NCI-H345 treated with DMSO at 0.1 percent for 48 hours (cell line): ENCODE measurements around the gene C19orf85.
"Not testable (repeated sequence)": the region's sequence is repeated elsewhere in the genome, so short reads cannot be mapped to it uniquely, and the experiment has no call there.

Source experiments
- DNase-seq: peaks from one replicate; lab custom pipeline; 2025; ENCODE audit not compliant: unreplicated experiment; lab: John Stamatoyannopoulos, UW

C19orf85 gene

DNA sequence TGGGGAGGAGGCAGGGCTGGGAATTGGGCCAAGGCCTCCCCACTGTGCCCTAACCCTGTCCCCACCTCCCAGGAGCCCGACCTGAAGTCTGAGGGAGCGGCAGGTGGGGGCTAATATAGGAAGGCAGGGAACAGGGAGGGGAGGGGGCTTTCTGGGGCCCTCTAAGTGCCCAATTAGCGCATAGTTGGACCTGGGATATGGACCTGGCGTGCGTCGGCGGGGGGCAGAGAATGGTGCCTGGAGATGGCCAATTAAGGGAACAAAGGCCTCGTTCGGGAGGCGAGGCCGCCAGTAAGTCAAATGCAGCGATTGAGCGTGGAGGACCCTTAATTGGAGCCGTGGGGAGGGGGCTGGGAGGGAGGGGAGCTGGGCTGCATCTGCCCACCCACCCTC, at the start of gene C19orf85:
Gene C19orf85 (minus strand): TSS at position 90 of the 393 bp plus-strand sequence. CDS start 197 bp downstream, outside the sequence.
- DNase-seq, result no peak

DNA sequence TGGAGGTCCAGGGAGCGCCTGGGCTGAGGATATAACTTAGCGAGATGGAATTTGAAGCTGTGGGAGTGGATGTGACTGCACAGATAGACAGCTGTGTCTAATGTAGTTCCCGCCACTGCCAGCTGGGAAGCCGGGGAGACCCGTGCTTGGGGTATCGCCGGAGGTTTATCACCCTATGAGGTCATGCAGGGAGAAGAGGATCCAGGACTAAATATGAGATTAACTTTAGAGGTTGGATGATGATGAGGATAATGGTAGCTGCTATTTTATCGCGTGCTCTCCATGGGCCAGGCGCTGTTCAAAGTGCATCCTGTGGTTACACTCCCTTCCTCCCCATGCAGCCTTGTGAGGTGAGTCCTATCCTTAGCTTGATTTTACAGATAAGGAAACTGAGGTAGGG, 43.6 kb upstream of the C19orf85 start:
- DNase-seq, result no peak

DNA sequence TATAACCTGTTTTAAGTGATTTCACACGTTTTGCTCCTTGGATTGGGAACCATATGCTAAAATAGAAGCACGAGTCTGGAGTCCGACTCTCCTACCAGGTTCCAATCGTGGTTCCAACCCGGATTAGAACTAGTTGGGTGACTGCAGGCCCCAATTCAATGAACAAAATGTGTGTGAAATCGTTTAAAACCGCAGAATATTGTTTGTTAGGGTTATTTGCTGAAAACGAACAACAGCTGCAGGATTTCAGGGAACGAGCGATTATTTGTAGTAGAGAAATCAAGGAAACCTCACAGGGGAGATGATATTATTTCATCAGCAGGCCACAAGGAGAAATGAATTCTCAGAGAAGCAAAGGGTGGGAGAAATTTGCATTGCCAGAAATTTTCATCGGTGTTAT, 40.4 kb upstream of the C19orf85 start:
- no peak for DNase-seq

DNA sequence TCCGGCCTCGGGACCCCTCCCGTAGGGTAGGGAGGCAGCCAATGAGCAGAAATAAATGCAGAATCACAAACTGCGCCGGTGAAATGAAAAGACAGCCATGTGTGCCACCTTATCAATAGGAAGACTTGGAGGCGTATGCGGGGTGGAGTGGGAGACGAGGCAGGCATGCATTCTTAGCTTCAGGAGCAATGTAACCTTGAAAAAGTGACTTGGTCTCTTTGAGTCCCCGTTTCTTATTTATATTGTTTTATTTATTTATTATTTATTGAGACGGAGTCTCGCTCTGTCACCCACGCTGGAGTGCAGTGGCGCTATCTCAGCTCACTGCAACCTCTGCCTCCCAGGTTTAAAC, 39.7 kb upstream of the C19orf85 start:
- DNase-seq, result no peak

DNA sequence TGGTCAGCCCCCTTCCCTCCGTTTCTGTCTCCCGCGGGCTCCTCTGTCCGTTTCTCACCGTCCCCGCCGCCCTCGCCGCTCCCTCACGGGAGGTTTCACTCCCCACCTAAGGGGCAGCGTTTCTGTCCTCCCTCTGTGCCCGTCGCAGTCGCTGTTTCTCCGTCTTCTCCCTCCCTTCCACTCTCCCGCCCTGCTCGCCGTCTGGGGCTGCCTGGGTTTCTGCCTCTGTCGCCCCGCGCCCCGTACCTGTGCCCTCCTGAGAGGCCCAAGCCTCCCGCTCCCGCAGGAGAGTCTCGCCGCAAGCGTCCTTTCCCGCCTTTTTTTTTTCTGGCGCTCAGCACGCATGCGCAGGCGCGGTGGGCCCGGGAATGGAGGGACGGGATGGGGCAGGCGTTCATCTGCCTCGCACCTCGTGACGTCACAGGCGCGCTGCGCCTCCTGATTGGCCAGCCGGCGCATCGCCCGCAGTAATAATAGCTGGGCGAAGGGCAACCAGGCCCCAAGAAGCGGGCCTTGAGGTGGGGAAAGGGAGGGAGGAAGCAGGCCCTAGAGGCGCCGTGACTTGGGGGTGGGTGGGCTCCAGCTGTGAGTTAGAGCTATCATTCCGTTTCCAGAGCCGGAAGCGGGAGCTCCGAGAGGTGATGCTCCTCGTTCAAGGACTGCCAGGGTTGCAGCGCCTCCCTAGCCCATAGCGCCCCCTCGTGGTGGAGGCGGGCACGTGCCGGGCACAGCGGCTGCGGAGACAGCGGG, 39.1 kb upstream of the C19orf85 start:
- DNase-seq, result peak; percentile 71

DNA sequence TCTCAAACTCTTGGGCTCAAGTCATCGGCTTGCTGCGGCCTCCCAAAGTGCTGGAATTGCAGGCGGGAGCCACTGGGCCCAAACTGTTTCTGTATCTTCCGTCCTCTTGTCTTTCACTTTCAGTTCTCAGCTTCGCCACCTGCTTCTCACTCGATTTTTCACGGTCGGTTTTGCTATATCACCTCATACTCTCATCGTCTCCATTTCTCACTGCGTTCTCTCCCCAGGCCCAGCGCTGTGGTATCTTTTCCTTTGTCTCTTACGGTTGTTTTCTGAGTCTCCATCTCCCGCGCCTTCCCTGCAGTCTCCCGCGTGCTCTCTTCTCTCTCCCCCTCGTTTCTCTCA, 38.6 kb upstream of the C19orf85 start:
- no peak for DNase-seq

DNA sequence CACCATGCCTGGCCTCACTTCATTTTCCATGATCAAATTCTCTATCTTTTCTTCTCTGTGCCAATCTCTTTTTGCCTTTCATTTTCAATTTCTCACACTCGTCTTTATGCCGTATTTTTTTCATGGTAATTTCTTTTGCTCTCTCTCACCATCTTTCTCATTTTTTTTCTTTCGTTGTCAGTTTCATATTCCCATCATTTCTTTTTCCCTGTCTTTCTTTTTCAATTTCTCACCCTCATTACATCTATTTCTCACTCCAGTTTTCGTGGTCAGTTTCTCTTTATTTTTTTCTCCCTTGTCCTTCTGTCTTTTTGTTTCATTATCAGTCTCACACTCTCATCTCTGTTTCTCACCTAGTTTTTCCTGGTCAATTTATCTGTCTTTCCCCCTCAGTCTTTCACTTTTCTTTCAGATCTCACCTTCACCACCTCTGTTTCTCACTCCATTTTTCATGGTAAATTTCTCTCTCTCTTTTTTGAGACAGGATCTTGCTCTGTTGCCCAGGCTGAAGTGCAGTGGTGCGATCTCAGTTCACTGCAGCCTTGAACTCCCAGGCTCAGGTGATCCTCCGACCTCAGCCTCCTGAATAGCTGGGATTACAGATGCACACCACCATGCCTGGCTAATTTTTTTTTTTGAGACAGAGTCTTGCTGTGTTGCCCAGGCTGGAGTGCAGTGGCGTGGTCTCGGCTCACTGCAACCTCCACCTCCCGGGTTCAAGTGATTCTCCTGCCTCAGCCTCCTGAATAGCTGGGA, 37.8 kb upstream of the C19orf85 start:
- DNase-seq, result no peak

DNA sequence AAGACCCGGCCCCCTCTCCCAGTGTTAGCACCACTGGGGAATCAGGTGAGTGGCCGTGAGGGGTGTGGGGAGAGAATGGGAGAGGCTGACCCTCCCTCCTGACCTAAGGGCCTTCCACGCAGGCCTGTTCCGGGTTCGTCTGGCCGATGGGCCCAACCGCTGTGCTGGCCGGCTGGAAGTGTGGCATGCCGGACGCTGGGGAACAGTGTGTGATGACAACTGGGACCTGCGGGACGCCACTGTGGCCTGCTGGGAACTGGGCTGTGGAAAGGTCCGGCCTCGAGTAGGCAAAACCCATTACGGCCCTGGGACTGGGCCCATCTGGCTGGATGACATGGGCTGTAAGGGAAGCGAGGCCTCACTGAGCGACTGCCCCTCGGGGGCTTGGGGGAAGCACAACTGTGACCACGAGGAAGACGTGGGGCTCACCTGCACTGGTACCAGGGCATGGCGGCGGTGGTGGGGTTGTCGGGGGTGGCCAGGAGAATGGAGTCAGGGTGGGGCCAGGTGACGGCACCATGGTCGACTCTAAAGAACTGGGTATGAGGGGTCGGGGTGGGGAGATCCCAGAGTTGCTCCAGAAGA, 35.9 kb upstream of the C19orf85 start:
- no peak for DNase-seq

DNA sequence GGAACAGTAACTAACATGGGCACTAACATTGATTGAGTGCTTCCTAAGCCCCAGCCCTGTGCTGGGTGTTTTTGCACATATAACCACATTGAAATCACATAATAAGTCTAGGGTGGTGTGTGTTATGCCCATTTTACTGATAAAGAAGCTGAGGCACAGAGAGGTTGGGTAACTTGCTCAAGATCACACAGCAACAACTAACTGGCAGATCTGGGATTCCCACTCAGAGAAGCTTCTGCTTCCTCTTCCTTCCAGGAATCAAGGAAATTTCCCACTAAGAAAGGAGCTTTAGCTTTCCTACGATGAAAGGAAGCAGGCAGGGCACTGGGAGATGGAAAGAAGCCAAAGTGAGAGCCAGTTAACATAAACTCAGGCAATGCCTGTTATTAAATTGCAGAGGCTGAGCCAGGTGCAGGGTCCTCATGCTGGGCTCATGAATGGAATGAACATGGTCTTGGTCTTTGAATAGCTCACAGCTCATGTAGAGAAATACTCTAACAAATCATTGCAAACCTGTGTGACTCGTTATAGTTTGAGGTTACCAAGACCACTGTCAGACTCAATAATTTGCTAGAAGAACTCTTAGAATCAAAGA, 33.8 kb upstream of the C19orf85 start:
- DNase-seq, result no peak

DNA sequence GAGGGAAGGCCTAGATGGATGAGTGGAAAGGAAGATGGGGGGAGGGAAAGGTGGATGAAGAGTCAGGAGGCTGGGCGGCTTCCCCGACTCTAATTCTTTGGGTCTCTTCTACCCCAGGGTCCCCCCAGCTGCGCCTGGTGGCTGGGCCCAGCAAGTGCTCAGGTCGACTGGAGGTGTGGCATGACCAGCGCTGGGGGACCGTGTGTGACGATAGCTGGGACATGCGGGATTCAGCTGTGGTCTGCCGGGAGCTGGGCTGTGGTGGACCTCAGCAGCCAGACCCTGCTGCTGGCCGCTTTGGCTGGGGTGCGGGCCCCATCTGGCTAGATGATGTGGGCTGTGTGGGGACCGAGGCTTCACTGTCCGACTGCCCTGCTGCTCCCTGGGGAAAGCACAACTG, 33.2 kb upstream of the C19orf85 start:
- no peak for DNase-seq

DNA sequence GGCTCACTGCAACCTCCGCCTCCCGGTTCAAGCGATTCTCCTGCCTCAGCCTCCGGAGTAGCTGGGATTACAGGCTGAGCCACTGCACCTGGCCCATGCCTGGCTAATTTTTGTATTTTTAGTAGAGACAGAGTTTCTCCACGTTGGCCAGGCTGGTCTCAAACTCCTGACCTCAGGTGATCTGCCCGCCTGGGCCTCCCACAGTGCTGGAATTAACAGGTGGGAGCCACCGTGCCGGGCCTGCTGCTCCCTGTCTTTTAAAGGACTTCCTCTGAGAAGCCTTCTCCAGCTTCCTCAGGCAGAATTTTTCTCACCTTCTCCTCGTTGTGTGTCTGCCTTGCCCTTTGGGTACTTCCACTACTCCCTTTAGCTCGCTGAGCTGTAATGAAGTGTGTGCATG, 32.3 kb upstream of the C19orf85 start:
- not testable (repeated sequence) for DNase-seq

DNA sequence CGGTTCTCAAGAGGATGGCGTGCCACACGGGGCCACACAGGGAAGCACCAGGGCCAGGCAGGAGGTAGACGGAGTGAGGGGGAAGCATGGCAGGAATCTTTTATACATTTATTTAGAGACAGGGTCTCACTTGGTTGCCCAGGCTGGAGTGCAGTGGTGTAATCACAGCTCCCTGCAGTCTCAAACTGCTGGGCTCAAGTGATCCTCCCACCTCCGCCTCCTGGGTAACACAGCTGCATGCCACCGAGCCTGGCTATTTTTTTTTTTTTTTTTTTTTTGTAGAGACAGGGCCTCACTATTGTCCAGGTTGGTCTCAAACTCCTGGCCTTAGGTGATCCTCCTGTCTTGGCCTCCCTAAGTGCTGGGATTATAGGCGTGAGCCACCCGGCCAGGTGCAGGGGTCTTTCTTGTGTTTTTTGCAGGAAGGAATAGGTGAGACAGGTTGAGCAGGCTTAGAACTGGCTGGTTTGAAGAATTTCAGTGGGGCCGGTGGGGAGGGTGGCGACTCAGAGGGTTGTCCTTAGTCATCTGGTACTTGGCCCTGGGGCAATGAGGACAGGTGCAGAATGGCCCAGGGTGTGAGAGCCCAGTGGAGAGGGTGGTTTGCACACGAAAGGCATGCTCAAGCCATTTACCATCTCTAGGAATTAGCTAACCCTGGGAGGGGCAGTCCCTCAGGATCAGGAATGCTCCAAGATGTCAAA, 31.2 kb upstream of the C19orf85 start:
- no peak for DNase-seq

DNA sequence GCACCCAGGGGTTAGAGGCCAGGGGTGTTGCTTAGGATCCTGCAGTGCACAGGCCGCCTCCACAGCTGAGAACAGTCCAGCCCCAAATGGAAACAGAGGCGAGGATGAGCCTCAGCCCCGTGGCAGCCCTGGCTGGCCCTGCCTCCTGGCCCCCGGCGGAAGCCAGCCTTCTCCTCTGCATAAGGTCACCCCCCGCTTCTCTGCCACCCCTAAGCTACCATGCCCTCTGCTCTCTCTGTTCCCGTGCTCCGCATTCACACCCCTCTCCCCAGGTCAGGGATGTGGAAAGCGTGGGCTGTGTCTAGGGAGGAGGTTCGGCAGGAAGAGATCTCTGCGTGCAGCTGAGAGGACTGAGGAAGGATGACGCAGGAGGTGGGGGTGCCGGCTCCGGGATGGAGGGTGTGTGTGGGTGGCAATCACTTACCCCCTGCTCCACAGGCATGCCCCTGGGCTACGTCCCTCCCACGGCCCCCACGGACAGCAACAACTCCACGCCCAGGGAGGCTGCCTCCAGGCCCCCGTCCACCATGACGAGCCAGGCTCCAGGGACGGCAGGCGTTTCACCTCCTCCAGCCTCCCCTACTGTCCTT, 29.7 kb upstream of the C19orf85 start:
- no peak for DNase-seq

DNA sequence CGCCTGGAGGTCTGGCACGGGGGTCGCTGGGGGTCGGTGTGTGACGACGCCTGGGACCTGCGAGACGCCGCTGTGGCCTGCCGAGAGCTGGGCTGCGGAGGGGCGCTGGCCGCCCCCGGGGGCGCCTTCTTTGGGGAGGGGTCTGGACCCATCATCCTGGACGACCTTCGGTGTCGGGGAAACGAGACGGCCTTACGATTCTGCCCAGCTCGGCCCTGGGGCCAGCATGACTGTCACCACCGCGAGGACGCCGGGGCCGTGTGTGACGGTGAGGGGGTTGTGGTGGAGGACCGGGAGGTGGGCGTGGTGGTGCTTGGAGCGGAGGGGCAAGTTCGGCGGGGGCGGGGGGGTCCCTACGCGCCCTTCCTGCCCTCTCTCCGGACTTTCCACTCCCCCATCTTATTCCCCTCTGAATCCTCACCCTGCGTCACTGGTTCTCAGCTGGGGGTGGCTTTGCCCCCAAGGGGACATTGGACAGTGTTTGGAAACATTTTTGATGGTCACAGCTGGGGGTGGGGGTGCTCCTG, 29.2 kb upstream of the C19orf85 start:
- DNase-seq, result no peak

DNA sequence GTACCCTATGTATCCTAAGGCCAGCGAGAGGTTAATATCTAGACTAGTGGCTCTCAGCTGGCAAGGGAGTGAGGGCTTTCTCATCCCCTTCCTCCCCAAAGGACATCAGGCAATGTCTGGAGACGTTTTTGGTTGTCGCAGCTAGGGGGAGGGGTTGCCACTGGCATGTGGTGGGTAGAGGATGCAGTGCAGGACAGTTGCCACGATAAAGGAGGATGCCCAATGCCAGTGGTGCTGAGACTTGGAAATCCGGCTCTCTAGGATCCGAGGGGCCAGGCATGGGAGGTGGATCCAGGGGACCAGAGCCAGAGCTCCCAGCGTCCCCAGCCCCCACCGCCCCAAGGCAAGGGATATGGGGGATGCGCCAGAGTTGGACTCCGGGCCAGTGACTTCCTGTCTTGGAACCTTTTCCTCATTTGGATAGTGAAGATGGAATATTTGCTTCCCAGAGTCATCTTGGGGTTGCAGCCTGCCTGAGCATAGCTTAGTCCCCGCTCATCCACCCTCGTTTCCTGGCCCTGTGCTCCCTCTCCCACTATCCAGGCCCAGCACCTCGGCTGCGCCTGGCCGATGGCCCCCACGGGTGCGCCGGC, 28.6 kb upstream of the C19orf85 start:
- no peak for DNase-seq

DNA sequence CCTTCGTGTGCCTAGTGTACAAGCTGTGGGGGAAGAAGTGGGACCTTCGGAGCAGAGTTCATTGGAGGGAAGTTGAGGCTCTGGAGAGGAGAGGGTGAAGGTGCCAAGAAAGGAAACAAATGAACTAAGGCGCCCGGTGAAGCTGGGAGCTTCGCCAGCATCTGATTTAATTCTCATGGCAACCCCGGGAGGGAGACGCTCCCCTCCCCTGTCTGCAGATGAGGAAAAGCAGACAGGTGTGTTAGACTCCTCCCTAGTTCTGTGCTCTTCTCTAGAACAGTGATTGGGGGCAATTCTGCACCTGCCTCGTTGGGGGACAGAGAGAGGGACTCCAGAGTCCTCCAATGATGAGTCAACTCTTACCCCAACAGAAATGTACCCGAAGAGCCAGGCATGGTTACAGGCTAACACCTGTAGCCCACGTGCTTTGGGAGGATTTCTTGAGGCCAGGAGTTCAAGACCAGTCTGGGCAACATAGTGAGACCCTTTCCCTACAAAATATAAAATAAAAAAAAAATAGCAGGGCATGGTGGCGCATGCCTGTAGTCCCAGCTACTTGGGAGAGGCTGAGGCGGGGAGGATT, 27.9 kb upstream of the C19orf85 start:
- DNase-seq, result no peak

DNA sequence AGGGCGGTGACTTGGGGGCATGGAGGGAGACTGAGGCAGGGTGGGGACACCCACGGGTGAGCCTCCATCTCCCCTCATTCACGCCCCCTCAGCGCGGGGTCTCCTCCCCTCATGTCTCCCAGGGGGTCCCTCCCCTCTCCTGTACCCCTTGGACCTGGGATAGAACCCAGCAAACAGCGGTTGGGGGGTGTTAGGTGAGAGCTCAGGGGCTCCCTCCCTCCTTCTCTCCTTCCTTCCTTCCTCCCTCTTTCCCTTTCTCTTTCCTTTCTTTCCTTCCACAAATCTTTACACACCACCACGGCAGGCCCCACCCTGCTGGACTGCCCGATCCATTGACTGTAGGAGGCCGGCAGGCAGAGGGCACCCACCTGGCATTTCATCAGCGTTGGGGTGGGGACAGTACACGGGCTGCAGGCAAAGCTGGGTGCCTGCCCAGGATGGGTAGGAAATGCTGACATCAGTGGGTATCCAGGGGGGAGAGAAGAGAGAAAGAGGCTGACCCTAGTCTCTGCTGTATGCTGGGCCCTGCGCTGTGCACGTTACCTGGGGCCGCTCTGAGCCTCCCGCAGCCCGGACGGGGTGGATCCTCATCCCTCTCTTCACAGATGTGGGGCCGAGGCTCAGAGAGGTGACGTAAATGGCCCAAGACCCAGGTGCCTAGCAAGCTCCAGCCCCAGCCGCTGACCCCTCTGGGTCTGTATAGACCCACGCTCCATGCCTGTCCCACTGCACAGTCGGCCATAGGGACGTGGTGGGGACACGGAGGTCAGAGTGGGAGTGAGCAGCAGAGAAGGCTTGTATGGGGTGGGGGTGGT, 27.2 kb upstream of the C19orf85 start:
- DNase-seq, result no peak

DNA sequence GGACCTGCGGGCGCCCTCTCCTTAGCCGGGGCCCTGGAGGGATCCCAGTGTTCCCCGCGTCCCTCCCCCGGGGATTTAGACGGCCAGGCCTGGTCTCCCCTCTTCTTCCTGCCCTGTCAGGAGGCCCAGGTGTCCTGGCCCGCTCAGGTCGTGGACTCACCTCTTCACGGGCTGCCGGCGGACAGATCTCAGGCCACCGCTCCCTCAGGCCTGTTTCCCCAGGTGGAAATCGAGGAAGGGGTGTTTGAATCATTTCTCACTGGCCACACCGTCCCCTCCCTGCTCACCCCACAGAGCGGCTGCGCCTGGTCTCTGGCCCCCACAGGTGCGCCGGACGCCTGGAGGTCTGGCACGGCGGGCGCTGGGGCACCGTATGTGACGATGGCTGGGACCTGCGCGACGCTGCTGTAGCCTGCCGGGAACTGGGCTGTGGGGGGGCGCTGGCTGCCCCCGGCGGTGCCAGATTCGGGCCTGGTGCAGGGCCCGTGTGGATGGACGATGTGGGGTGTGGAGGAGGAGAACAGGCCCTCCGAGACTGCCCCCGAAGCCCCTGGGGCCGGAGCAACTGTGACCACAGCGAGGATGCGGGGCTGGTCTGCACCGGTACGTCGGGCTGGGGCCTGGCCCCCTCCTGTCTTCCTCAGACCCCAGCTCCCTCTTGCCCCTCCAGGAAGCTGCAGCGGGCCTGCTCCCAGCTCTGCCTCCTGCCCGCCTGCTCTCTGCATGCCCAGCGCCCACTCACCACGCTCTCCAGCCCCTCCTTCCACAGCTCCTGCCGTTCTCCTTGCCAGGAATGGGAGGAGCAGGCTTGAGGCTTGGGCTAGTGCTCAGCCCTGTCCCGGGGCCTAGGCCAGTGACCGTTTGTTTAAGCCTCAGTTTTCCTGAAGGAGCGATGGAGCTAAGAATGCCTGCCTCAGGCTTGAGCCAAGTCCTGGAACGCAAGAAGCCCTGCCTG, 26.2 kb upstream of the C19orf85 start:
- DNase-seq, result no peak
